ENCODE results near the gene GTF2F1. TPM values are rescaled to one million over a fixed set of nuclear protein-coding genes. Genes with fewer than 3 reads are reported as not detected.

The GTF2F1 gene
- total and polyA plus RNA-seq, 9 of the 15 experiments (the other 6 are each of a cell fraction or from before 2014, with no cell fraction given) = 4.7 to 75.4 (median 68.4) TPM

- TF ChIP-seq MXI1 (IDR thresholded peaks at IDR 0.05; ENCODE audit: low read depth, low read length) (peak; percentile 38; the same call in 1 of the 2 replicates), PML (IDR thresholded peaks at IDR 0.05; ENCODE audit: low read length) (no peak), ZBTB40 (IDR thresholded peaks at IDR 0.05) (0 out of 2 replicates have a peak, but pooled peaks have one; percentile 15), ZBTB40 (CRISPR knock-in tag; IDR thresholded peaks at IDR 0.05) (0 out of 2 replicates have a peak, but pooled peaks have one; percentile 13), NCOA2 (IDR thresholded peaks at IDR 0.05; ENCODE audit: partially characterized antibody in 2 of 2) (no peak), ZBED1 (IDR thresholded peaks at IDR 0.05) (no peak), HNRNPL (IDR thresholded peaks at IDR 0.05; ENCODE audit: low read depth, low read length) (no peak), ZSCAN32 (CRISPR knock-in tag; IDR thresholded peaks at IDR 0.05) (no peak), KHSRP (IDR thresholded peaks at IDR 0.05) (no peak), HOMEZ (CRISPR knock-in tag; IDR thresholded peaks at IDR 0.05) (no peak), FUS (optimal IDR thresholded peaks at IDR 0.05; ENCODE audit: low read depth, low read length) (no peak), BRD4 (IDR thresholded peaks at IDR 0.05) (no peak), KLF6 (CRISPR knock-in tag; IDR thresholded peaks at IDR 0.05; ENCODE audit: borderline replicate concordance) (no peak)
These were observed 30.7 kb upstream of the GTF2F1 start (continued) for GRCh38 chr19:6423499-6424194.

Measured in K562 (cell line).